Mucosa of descending colon (tissue), 3 donors: ENCODE results near the gene NPB. TPM values are rescaled to one million over a fixed set of nuclear protein-coding genes. Genes with fewer than 3 reads are reported as not detected.

ENCODE experiments used
- ATAC-seq: fragments of 200-7000 bp; cut with Tn5 transposase; one replicate; pipeline ENCODE4 v1.9.1; 2020; ENCODE audit warnings: mild to moderate bottlenecking, moderate library complexity
- DNase-seq, 3 donors: peaks; one replicate each; pipeline ENCODE4 v3.0.0-alpha.2; 2020
- H3K36me3 ChIP-seq: fragments of 200-600 bp; one replicate; pipeline ENCODE4 v1.8.0; 2021; ENCODE audit warnings: low read depth, mild to moderate bottlenecking
- H3K4me1 ChIP-seq: fragments of 200-600 bp; one replicate; pipeline ENCODE4 v1.8.0; 2021; ENCODE audit warnings: low read depth, mild to moderate bottlenecking
- H3K4me3 ChIP-seq: fragments of 200-600 bp; one replicate; pipeline ENCODE4 v1.8.0; 2021; ENCODE audit warnings: mild to moderate bottlenecking
- H3K9me3 ChIP-seq: fragments of 200-600 bp; one replicate; pipeline ENCODE4 v1.8.0; 2021; ENCODE audit warnings: mild to moderate bottlenecking
- intact Hi-C, 2 donors: fragments of 100-400 bp; cut with DNase I in 1 of 2; cut with micrococcal nuclease in 1 of 2; formaldehyde crosslinking; loops; one replicate each; pipeline versions ENCODE4 v1.11.0 to v1.11.1; 2022; cut with DNase I, micrococcal nuclease
- total RNA-seq, 3 donors: library from RNA; stranded (reverse); fragmentation: NEBNext Ultra II Directional in 2 of 3; extraction: Animal tissue kit (Norgen Biotek cat#: 25700) in 2 of 3; gene quantifications; one replicate each; pipeline versions ENCODE4 v1.2.1 to v1.2.4, GENCODE V29; 2021 to 2023
- TF ChIP-seq, protein P1 (sequence below): fragments of 200-600 bp; IDR thresholded peaks from one replicate; pipeline ENCODE4 v1.8.0; 2022; ENCODE audit warnings: antibody characterized with exemption, mild to moderate bottlenecking
- donor health status: DM: no; HTN: no; CAD: no; lungs with moderate emphysema.
- donor health status: DM: no; HTN: no; CAD: no.
- donor health status: DM: no; HTN: yes; CAD: no.

NPB gene
- total RNA-seq, 3 donors from 2014 or later: 0.12 to 0.51 (median 0.26) TPM

- intact Hi-C loops: no loop called here
These were observed 16.6 kb upstream of the NPB start for GRCh38 chr17:81885454-81885853.

DNA sequence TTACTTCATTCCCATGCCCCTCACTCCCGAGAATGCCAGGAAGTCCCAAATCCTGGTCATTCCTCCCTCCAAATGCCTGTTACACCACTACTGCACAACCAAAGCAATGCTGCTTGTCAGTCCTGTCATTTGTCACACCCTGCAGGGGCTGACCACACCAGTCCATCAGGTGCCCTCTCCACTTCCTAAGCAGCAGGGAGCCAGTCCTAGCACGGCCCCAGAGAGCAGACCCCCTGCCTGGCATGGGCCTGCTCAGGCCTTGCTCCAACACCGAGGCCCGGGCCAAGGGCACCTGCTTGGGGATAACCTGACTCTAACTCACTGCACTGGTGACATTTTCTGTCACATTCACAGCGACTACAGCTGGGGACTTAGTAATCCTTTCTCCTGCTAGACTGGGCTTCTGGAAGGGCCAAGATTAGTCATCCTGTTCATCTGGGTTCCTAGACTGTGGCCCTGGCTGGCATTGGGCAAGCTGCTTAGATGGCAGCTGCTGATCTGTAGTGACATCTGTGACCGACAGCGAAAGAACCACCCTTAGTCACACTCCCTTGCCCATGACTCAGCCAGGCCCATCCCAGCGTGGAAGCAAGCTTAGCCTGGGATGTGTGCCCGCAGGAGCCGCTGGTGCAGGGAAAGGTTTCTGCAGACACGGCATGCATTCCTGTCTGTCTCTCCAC, 16.0 kb upstream of the NPB start:
- peak; percentile 8 for ATAC-seq
- intact Hi-C loops: no loop called here
- peaks cover 13% of the 10 kb centered on the region for H3K36me3 ChIP-seq
- peaks cover 14% of the 10 kb centered on the region for H3K4me1 ChIP-seq
- TF ChIP-seq, protein P1, sequence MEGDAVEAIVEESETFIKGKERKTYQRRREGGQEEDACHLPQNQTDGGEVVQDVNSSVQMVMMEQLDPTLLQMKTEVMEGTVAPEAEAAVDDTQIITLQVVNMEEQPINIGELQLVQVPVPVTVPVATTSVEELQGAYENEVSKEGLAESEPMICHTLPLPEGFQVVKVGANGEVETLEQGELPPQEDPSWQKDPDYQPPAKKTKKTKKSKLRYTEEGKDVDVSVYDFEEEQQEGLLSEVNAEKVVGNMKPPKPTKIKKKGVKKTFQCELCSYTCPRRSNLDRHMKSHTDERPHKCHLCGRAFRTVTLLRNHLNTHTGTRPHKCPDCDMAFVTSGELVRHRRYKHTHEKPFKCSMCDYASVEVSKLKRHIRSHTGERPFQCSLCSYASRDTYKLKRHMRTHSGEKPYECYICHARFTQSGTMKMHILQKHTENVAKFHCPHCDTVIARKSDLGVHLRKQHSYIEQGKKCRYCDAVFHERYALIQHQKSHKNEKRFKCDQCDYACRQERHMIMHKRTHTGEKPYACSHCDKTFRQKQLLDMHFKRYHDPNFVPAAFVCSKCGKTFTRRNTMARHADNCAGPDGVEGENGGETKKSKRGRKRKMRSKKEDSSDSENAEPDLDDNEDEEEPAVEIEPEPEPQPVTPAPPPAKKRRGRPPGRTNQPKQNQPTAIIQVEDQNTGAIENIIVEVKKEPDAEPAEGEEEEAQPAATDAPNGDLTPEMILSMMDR: no peak
- H3K9me3 ChIP-seq: no peaks in the 10 kb centered on the region
- no peak for DNase-seq
- H3K4me3 ChIP-seq: no peak overlapping the region

More at GRCh38 chr17:81885454-81885853, 16.6 kb upstream of the NPB start:
- H3K4me3 ChIP-seq: no peak overlapping the region
- DNase-seq (no peak), ATAC-seq (no peak)
- TF ChIP-seq, protein P1: no peak
- H3K9me3 ChIP-seq: no peaks in the 10 kb centered on the region
- H3K36me3 ChIP-seq: peaks cover 13% of the 10 kb centered on the region
- peaks cover 11% of the 10 kb centered on the region for H3K4me1 ChIP-seq

GRCh38 chr17:81888105-81888987, 13.7 kb upstream of the NPB start:
- peaks cover 13% of the 10 kb centered on the region for H3K36me3 ChIP-seq
- H3K4me1 ChIP-seq: peaks cover 19% of the 10 kb centered on the region
- intact Hi-C loops: no loop called here
- no peaks in the 10 kb centered on the region for H3K9me3 ChIP-seq
- TF ChIP-seq, protein P1: no peak
- ATAC-seq: no peak
- no peak overlapping the region for H3K4me3 ChIP-seq
- DNase-seq: no peak

DNA sequence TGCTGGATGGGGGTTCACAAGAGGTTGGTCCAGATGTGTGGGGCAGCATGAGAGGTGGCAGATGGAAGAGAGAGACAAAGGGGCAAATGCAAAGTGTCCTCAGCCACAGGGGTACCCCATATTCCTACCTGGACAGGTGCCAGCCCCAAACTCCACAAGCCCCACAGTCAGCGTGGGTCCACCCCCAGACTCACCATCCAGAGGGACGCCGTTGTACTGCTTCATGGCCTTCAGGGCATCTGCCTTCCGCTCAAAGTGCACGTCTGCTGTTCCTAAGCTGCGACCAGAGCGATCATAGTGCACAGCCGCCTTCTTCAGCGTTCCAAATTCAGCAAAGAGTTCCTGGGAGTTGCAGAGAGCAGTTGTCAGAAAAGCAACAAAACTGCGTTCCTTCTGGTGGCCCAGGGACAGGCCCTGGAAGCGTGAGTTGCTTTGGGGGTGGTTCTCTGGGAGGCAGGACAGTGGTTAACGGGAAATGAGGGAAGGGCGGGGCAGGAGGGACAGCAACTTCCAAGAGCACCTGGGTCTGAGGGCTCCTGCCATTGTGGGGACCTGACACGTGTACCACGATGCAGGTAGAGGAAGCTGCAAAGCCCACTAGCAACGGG, 12.9 kb upstream of the NPB start:
- Histone ChIP-seq H3K9me3 (no peaks in the 10 kb centered on the region), H3K4me1 (peaks cover 19% of the 10 kb centered on the region), H3K36me3 (peaks cover 13% of the 10 kb centered on the region), H3K4me3 (no peak overlapping the region)
- ATAC-seq (no peak), DNase-seq (no peak)
- intact Hi-C loops: no loop called here
- TF ChIP-seq, protein P1: no peak

GRCh38 chr17:81889602-81890001, 12.4 kb upstream of the NPB start:
- TF ChIP-seq, protein P1: no peak
- H3K4me3 ChIP-seq: no peak overlapping the region
- ATAC-seq (no peak), DNase-seq (no peak)
- peaks cover 19% of the 10 kb centered on the region for H3K4me1 ChIP-seq
- peaks cover 13% of the 10 kb centered on the region for H3K36me3 ChIP-seq
- intact Hi-C loops: no loop called here
- H3K9me3 ChIP-seq: no peaks in the 10 kb centered on the region
